Stimulated activated CD8-positive, alpha-beta memory T cell treated with anti-CD3 and anti-CD28 coated beads, Interleukin-7, amount 100 ng/mL, for 1 hour (primary cell): ENCODE results near the gene UBL4A.
A peak's percentile ranks its signal among the peaks of the same experiment; 100 is the strongest.

Experiments
- DNase-seq, 2 donors: peaks; one replicate each; pipeline ENCODE4 v3.0.0-alpha.2; 2020; ENCODE audit warnings: low read depth in 2 of 2

The UBL4A gene

GRCh38 chrX:154482786-154483185, 3.6 kb downstream of the UBL4A start:
- no peak for DNase-seq

- DNase-seq = no peak
Observed at GRCh38 chrX:154481911-154482601, 4.4 kb downstream of the UBL4A start.

GRCh38 chrX:154481195-154481594, 5.2 kb downstream of the UBL4A start:
- no peak for DNase-seq

- peak; percentile 88 to 89 for DNase-seq
Observed at GRCh38 chrX:154478728-154479622, 7.4 kb downstream of the UBL4A start, which contains the start of gene LAGE3. LAGE3 (minus strand) TSS chrX:154479281; CDS start chrX:154478915, 366 bp downstream.

- no peak for DNase-seq
Observed at GRCh38 chrX:154477891-154478477, 8.4 kb downstream of the UBL4A start.

GRCh38 chrX:154476821-154477220, 9.6 kb downstream of the UBL4A start:
- no peak for DNase-seq

GRCh38 chrX:154473683-154474082, 12.7 kb downstream of the UBL4A start:
- DNase-seq = no peak

GRCh38 chrX:154472685-154473632, 13.5 kb downstream of the UBL4A start:
- no peak for DNase-seq

GRCh38 chrX:154471839-154472684, 14.4 kb downstream of the UBL4A start:
- DNase-seq = no peak

- no peak for DNase-seq
Observed at GRCh38 chrX:154470914-154471568, 15.4 kb downstream of the UBL4A start.

GRCh38 chrX:154470434-154470833, 16.0 kb downstream of the UBL4A start:
- no peak for DNase-seq

GRCh38 chrX:154469880-154470279, 16.5 kb downstream of the UBL4A start:
- DNase-seq = no peak

GRCh38 chrX:154469114-154469513, 17.3 kb downstream of the UBL4A start:
- DNase-seq = no peak

- DNase-seq = no peak
Observed at GRCh38 chrX:154468217-154468616, 18.2 kb downstream of the UBL4A start.

GRCh38 chrX:154467556-154467955, 18.9 kb downstream of the UBL4A start:
- DNase-seq = no peak

GRCh38 chrX:154466907-154467306, 19.5 kb downstream of the UBL4A start:
- no peak for DNase-seq

- no peak for DNase-seq
Observed at GRCh38 chrX:154466036-154466435, 20.4 kb downstream of the UBL4A start.

GRCh38 chrX:154465601-154466000, 20.8 kb downstream of the UBL4A start:
- no peak for DNase-seq

- DNase-seq = no peak
Observed at GRCh38 chrX:154464806-154465365, 21.5 kb downstream of the UBL4A start.
